ENCODE results near the gene MASP1.
"Not testable (repeated sequence)": the region's sequence is repeated elsewhere in the genome, so short reads cannot be mapped to it uniquely, and the experiment has no call there.

The MASP1 gene

DNA sequence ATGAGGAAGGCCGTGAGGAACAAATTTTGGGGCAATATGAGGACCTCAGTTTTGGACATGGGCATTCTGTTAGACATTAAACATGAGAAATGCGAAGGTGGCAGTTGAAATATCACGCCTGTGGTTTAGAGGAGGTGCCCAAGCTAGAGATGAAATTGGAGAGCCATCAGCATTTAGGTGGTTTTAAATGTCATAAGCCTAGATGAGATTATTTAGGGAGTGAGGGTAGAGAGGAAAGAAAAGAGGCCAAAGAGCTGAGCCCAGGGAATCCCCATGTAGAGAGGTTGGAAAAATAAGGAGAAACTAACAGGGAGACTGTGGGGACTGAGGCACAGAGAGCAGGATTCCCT, 79.4 kb downstream of the MASP1 start:
- DNase-seq = no peak

DNA sequence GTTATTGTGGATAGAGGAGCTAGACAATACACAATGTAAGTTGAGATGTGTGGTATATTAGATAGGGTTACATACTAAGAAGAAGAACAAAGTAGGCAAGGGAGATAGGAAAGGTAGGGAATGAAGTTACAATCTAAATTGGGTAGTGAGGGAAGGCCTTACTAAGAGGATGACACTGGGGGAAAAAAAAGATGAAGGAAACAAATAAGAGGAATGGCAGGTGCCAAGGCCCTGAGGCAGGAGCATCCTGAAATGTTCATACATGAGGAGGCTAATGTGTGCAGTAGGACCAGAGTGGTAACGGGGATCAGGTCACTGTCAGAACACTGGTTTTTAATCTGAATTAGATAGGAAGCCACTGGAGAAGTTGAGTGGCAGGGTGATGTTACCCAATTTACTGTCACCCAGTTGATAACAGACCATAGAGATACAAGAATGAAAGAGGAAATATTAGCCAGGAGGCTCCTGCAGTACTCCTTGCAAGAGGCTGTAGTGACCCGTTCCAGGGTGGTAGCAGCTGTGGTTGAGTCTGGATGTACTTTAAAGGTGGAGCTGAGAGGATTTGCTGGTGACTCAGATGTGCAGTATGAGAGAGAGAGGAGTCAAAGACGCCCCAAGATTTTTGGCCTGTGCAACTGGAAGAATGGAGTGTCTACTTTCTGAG, 79.9 kb downstream of the MASP1 start:
- DNase-seq = no peak

DNA sequence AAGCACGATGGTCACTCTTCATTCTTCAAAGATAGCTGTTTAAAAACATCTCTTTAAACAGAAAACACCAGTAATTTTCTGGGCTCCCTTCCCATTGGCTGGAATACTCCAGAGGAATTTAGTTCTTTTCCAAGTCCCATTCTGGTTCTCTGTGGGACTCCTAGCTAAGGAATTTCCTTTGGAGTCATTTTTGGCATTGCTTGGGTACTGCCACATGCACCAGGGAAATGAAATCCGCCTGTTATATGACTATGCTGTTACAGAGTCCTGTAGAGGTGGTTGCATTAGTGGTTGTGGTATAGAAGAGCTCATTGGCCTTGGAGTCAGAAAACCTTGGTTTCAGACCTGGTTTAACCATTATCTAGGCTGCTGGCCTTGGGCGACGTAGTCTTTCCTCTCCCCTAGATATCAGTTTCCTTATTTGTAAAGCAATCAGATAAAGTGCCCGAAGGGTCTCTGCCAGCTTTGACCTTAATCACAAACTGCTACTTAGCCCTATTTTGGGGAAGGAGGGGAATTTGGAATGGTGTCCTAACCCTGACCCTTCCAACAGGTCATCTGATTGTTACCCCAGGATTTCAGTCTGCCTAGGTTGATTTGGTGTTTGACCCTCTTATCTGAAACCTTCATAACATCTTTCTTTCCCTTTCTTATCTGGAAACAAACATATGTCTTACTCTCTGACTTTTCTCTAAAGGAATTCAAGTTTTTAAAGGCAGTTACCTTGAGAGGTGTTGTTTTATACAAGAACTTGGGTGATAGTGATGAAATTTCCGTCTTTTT, 80.8 kb downstream of the MASP1 start:
- no peak for DNase-seq

DNA sequence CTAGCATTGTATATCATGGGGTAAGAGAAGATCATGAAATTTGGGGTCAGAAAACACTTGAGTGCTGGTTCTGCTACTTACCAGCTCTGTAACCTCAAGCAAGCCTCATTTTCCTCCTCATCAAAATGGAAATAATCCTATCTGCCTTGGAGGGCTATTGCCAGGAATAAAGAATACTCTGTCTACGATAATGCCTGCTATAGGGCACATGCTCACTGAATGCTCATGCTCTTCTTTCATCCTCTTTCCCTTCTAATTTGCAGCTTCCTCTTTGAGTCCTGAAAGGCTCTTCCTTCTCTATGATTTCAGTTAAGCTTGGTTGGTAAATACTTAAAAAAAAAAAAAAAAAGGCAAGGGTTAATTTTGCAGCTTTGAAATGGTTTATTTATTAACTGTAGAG, 81.4 kb downstream of the MASP1 start:
- no peak for DNase-seq

DNA sequence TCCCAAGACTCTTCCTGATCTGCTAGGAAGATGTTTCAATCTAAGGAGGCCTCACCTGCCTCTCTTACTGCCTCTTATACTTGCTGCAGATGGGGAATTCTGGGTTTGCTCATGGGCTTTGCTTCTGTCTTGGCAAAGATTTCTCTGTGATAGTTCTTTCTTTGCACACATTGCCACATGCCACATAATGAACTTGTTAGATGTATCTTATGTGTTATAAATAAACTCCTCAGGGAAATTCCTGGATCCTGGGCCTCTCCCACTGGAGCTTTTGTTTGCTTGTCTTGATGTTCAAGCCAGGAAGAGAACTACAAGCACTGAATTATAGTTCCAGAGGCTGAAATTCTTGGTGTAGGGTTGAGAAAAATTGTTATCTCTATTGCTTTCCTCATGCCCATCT, 82.0 kb downstream of the MASP1 start:
- DNase-seq = no peak

DNA sequence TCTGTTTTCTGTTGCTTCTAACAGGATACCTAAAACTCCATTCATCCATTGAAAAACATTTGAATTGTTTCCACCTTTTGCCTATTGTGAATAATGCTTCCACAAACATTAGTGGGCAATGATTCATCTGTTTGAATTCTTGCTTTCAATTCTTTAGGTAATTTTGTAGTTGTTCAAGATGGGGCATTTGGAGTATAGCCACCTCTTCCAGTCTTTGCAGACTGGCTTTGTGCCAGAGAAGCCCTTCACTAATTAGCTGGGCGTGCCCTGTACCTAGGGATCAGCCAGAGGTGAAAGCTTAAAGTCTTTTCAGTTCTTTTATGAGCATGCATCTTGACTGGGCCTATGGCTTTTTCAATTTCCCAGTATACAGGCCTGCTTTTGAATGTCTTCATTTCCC, 83.4 kb downstream of the MASP1 start:
- DNase-seq = no peak

DNA sequence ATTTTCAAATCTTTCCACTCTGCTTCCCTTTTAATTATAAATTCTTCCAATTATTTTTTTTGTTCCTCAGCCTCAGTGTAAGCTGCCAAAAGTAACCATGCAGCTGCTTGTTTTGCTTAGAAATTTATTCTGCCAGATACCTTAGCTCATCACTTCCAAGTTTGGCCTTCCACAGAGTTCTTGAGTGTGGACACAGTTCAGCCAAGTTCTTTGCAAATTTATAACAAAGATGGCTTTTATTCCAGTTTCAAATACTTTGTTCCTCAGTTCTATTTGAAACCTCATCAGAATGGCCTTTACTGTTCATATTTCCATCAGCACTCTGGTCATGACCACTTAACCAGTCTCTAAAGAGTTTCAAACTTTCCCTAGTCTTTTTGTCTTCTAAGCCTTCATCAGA, 83.9 kb downstream of the MASP1 start:
- no peak for DNase-seq

DNA sequence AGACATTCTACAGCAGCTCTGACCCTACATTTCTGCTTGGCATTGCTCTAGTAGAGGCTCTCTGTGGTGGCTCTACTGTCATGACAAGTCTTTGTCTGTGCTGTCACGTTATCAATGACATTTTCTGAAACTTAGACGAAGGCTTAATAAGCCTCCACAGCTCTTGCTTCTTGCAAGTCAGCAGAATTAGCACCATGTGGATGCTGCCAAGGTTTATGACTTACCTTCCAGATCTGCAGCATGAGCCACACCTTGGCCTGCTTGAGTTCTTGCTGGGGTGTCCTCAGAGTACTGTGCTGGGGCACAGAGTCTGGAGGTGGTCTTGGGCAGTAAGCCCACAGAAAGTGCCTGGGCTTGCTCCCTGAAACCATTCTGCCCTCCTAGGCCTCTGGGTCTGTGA, 84.5 kb downstream of the MASP1 start:
- DNase-seq = no peak

DNA sequence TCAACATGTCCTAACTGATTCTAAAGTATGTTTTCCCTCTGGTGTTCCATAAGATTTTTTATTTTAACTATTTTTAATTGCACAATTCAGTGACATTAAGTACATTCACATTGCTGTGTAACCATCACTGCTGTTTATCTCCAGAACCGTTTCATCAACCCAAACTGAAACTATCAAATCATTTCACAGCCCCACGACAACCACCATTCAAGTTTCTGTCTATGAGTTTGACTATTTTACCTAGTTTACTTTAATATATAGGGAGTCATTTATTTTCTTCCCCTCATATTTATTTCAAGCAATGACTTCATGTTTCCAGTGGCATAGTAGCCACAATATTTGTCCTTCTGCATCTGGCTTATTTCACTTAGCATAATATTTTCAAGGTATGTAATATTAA, 85.9 kb downstream of the MASP1 start:
- DNase-seq = no peak

DNA sequence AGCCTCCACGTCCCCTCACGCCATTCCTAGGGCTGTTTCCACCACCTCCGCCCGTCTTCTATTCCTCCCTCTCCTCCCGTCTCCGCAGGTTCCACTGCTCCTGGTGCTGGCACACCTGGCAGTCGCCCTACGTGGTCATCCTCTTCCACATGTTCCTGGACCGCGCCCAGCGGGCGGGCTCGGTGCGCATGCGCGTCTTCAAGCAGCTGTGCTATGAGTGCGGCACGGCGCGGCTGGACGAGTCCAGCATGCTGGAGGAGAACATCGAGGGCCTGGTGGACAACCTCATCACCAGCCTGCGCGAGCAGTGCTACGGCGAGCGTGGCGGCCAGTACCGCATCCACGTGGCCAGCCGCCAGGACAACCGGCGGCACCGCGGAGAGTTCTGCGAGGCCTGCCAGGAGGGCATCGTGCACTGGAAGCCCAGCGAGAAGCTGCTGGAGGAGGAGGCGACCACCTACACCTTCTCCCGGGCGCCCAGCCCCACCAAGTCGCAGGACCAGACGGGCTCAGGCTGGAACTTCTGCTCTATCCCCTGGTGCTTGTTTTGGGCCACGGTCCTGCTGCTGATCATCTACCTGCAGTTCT, 92.0 kb downstream of the MASP1 start:
- DNase-seq = not testable (repeated sequence)

DNA sequence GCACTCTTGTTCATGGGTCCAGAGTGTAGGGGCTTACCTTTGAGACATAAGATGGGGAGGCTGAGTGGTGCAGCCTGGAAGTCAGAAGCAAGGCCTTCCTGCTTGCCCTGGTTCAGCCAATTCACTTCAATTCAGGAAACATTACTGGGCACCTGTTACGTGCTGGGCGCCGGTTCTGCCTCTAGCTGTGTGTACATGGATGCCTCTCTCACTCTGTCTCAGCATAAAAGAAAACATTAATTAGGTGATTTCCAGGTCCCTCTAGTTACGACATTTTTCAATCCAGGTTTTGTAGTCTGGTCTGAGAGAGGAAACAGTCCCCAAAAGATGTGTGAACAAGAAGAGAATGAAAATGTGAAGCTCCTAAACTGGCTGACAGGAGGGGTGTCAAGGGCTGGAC, 93.0 kb downstream of the MASP1 start:
- DNase-seq = no peak

DNA sequence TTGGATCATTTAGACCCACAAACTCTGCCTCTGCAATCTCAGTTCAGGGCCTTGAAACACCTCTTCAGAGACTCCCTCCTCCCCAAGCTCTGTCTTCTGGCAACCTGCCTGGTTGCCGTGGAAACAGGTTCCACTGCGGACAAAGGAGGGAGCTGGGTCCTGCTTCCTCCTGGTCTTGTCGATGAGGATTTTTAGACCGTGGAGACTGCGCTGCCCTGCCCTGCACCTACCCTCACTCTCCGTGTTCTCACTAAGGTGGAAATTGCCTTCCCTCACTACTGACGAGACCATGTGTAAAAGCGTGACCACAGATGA, 94.2 kb downstream of the MASP1 start, which contains the start of gene RTP1:
TSS of gene RTP1 (plus strand) at position 152 of the 315 bp plus-strand sequence. CDS start at position 182, 30 bp downstream.
- DNase-seq = no peak

DNA sequence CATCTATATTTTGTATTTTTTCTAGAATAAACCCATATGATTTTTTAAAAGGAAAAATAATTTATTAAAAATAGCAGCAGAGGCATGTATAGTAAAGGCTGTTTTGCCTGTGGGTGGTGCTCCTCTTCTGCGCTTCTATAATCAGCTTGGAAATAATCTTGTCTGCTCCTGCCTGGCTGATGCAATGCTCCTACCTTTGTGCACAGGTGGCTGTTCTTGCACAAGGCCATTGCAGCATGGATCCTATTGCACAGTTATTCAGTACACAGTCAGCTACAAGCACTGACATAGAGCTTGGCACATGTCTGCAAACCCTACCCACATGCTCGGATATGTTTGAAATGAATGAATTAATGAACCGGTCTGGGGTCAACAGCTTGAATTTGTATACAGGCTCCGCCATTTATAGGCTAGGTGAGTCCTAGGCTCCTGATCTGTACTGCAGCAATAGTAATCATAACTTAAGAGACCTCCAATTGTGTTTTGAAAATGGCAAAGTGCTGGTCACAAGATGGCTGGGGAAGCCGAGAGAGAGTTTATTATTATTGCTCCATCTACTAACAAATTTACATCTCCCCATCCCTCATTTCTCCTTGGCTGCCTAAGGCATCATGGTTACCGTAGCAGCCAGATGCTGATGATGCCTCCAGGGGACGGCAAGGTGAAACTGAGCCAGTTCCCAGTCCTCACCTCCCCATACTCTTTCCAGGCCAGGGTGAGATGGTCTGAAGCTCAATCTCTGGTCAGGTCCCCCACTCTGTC, 94.8 kb downstream of the MASP1 start:
- no peak for DNase-seq

DNA sequence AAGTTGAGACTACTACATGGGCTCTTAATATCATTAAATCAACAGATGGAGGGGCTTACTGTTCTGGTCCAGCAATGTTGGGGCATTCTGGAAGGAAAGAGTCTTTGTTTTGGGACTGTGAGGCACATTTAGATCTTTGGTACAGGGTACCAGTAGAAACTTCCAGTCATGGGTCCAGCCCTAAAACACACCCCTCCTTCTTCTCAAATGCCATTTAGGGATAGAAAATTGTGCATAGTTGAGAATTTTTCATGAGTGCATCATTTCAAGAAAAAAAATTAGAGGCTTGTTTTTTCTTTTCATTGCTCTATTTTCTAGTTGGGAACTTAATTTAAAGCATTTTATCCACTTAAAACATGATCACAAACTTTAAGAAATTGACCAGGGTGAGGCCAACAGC, 98.4 kb downstream of the MASP1 start:
- DNase-seq = no peak

DNA sequence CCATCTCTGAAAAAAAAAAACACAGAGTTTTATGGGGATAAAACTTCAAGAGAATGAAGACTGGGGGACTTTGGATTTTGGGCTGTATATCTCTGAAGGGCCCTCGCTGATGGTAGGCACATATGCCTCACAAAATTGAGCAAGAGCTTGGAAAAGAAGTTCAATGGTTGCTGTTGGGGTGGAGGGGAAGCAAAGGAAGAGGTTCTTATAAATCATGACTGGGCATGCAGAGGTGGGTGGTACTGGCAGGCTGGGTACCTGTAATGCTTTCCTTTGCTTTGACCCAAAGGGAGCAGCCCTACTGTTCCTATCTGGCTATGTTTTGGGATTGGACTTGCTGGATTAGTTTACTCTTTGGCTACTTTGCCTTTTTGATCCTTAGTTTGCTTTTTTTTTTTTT, 100.3 kb downstream of the MASP1 start:
- no peak for DNase-seq

DNA sequence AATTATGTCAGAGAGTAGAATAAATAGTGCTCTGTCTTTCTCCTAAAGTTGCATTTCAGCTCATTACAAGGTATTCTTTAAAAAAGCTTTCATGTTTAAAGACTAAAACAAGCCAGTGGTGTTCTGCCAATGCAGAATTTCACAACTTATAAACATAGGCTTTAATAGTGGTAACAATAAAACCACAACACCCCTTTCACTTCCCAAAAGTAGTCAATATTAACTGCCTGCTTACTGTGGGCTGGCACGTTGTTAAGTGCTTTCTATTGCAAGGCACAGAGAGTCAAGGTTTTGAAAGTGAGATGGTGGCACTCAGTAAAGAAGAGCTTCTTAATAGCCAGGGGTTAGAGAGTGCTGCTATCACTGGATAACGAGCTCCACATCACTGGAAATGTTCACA, 102.6 kb downstream of the MASP1 start:
- no peak for DNase-seq

DNA sequence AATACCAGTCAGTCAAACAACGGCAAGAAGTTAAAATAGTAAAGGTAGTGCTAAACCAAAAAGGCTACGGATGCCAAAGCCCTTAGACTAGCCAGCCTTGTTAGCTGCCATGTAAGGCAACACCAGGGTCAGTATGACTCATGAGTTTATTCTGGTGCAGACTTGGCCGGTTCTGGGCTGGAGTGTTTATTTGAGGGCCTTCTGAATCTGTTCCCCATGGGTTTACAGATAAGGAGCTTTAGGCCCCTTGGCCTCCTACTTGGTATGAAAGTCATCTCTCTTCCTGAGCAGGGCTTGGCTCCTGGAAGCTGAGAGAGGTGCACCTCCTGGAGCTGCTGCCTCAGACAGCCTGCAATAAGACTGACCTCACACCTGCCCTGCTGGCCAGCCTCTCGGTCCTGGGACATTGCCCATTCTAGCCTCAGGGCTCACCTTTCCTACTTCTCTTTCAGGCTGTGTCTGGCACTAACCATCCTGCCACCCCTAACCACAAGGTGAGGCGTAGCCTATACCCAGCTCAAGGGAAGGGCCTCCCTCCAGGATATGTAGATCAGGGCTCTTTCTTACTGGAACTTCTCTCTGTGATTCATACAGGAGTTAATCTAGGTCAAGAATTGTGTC, 104.6 kb downstream of the MASP1 start:
- DNase-seq = no peak

DNA sequence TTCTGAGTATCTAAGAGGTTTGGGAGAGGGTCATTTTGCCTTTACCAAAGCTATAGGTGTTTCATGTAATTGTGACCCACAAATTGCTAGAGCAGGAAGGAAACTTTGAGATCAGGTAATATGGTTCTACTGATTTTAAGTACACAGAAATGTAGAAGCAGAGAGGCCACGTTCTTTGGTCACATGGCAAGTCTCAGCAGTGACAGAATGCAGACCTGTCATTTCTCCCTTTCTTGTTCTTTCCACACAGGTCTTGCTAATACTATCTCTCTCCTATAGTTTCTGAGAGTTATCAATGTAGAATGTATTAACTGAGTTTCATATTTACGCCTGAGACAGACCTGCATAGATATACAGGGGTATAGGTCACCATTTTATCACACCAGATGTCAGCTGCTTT, 105.2 kb downstream of the MASP1 start:
- no peak for DNase-seq

DNA sequence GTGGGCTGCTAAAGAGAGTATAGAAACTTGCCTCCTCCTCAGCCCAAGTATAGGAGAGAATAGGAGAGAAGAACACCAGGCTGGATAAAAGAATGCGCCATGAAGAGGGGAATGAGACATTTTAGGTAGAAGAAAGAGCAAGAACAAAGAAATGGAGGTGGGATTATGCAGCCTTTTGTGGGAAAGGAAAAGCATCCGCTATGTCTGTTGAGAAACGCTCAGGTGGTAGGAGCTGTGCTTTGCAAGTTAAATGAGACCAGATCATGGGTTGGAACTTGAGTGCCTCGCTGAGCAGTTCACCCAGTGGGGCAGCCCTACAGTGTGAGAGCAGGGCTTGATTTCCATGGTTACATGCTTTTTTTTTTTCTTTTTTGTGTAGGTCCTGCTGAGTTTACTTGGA, 105.8 kb downstream of the MASP1 start:
- no peak for DNase-seq
